Measurements from ENCODE around the gene LBX2. TPM values are rescaled to one million over a fixed set of nuclear protein-coding genes. Genes with fewer than 3 reads are reported as not detected.

The LBX2 gene
- total and polyA plus RNA-seq, 4 donors: 0.63 to 1.9 (median 1.1) TPM

- Histone ChIP-seq H3K36me3 (ENCODE audit: control insufficient read depth in 4 of 4, insufficient read depth in 4 of 4, low read length in 4 of 4) (no peaks in the 10 kb centered on the region), H3K9me3 (ENCODE audit: control insufficient read depth in 4 of 4, insufficient read depth in 3 of 4, low read length in 3 of 4) (peaks cover 0 to 14% (median 0%) of the 10 kb centered on the region in 4 donors), H3K27me3 (ENCODE audit: control insufficient read depth in 3 of 3, insufficient read depth in 3 of 3, low read length in 2 of 3) (peaks cover 9 to 86% (median 83%) of the 10 kb centered on the region in 3 donors), H3K4me1 (ENCODE audit: control insufficient read depth in 5 of 5, insufficient read depth in 5 of 5, low read length in 5 of 5) (peaks cover 0 to 21% (median 0%) of the 10 kb centered on the region in 5 donors), H3K4me3 (no peak within 1 kb of the TSS), H3K27ac (ENCODE audit: low read depth in 1 of 2, low read length in 1 of 2) (no peak within 1 kb of the TSS), H3K9ac (ENCODE audit: insufficient read depth in 1 of 2, low read length in 2 of 2) (no peak within 1 kb of the TSS)
- 3 to 4% methylated on average over 77 to 82 of the region's 82 CpGs for WGBS, 2 donors
- TF ChIP-seq CTCF (IDR thresholded peaks at IDR 0.05; ENCODE audit: control extremely low read depth, extremely low read depth): no peak
- DNase-seq (peak; percentile 16 to 35 (median 24)), ATAC-seq (ENCODE audit: insufficient read depth, low FRiP score) (no peak)
These were observed 15.2 kb upstream of the LBX2 start, which contains the start of gene TLX2 for GRCh38 chr2:74514368-74515270. Gene TLX2, plus strand, starts transcription at chr2:74514450. Its CDS starts 357 bp downstream, at chr2:74514807.

GRCh38 chr2:74513605-74514367, 14.4 kb upstream of the LBX2 start:
- Histone ChIP-seq H3K27me3 (ENCODE audit: control insufficient read depth in 3 of 3, insufficient read depth in 3 of 3, low read length in 2 of 3) (peaks cover 7 to 81% (median 80%) of the 10 kb centered on the region in 3 donors), H3K4me1 (ENCODE audit: control insufficient read depth in 5 of 5, insufficient read depth in 5 of 5, low read length in 5 of 5) (peaks cover 0 to 21% (median 0%) of the 10 kb centered on the region in 5 donors), H3K36me3 (ENCODE audit: control insufficient read depth in 4 of 4, insufficient read depth in 4 of 4, low read length in 4 of 4) (no peaks in the 10 kb centered on the region), H3K9ac (ENCODE audit: insufficient read depth in 1 of 2, low read length in 2 of 2) (no peak overlapping the region), H3K27ac (ENCODE audit: low read depth in 1 of 2, low read length in 1 of 2) (no peak overlapping the region), H3K4me3 (no peak overlapping the region), H3K9me3 (ENCODE audit: control insufficient read depth in 4 of 4, insufficient read depth in 3 of 4, low read length in 3 of 4) (peaks cover 0 to 14% (median 0%) of the 10 kb centered on the region in 4 donors)
- no peak for ATAC-seq (ENCODE audit: insufficient read depth, low FRiP score)
- WGBS, 2 donors: 6 to 8% methylated on average over 47 to 52 of the region's 52 CpGs
- DNase-seq: peak in 2 of 3 donors; percentile 24 to 26
- TF ChIP-seq CTCF (IDR thresholded peaks at IDR 0.05; ENCODE audit: control extremely low read depth, extremely low read depth): no peak

GRCh38 chr2:74512744-74513604, 13.6 kb upstream of the LBX2 start:
- Histone ChIP-seq H3K27me3 (ENCODE audit: control insufficient read depth in 3 of 3, insufficient read depth in 3 of 3, low read length in 2 of 3) (peaks cover 6 to 78% (median 77%) of the 10 kb centered on the region in 3 donors), H3K36me3 (ENCODE audit: control insufficient read depth in 4 of 4, insufficient read depth in 4 of 4, low read length in 4 of 4) (no peaks in the 10 kb centered on the region), H3K27ac (ENCODE audit: low read depth in 1 of 2, low read length in 1 of 2) (no peak overlapping the region), H3K4me1 (ENCODE audit: control insufficient read depth in 5 of 5, insufficient read depth in 5 of 5, low read length in 5 of 5) (peaks cover 0 to 24% (median 7%) of the 10 kb centered on the region in 5 donors), H3K9me3 (ENCODE audit: control insufficient read depth in 4 of 4, insufficient read depth in 3 of 4, low read length in 3 of 4) (peaks cover 0 to 14% (median 0%) of the 10 kb centered on the region in 4 donors), H3K4me3 (no peak overlapping the region), H3K9ac (ENCODE audit: insufficient read depth in 1 of 2, low read length in 2 of 2) (no peak overlapping the region)
- ATAC-seq (ENCODE audit: insufficient read depth, low FRiP score) (no peak), DNase-seq (no peak)
- TF ChIP-seq CTCF (IDR thresholded peaks at IDR 0.05; ENCODE audit: control extremely low read depth, extremely low read depth): no peak
- WGBS, 2 donors: 8 to 14% methylated on average over 34 to 36 of the region's 36 CpGs

All from lung (tissue), 12 donors.